ENCODE measurements around the gene MSI2.

The MSI2 gene

GRCh38 chr17:57582881-57583756, 326.8 kb downstream of the MSI2 start:
- DNase-seq (ENCODE audit: extremely low read depth in 1 of 2, low read depth in 1 of 2): no peak

- no peak for DNase-seq (ENCODE audit: extremely low read depth in 1 of 2, low read depth in 1 of 2)
Observed at GRCh38 chr17:57584050-57584551, 327.8 kb downstream of the MSI2 start.

- no peak for DNase-seq (ENCODE audit: extremely low read depth in 1 of 2, low read depth in 1 of 2)
Observed at GRCh38 chr17:57585341-57586195, 329.2 kb downstream of the MSI2 start.

- DNase-seq (ENCODE audit: extremely low read depth in 1 of 2, low read depth in 1 of 2): no peak
Observed at GRCh38 chr17:57586196-57586740, 329.9 kb downstream of the MSI2 start.

GRCh38 chr17:57586742-57587141, 330.4 kb downstream of the MSI2 start:
- DNase-seq (ENCODE audit: extremely low read depth in 1 of 2, low read depth in 1 of 2): no peak

GRCh38 chr17:57587193-57587969, 331.1 kb downstream of the MSI2 start:
- no peak for DNase-seq (ENCODE audit: extremely low read depth in 1 of 2, low read depth in 1 of 2)

- no peak for DNase-seq (ENCODE audit: extremely low read depth in 1 of 2, low read depth in 1 of 2)
Observed at GRCh38 chr17:57588086-57588485, 331.8 kb downstream of the MSI2 start.

- DNase-seq (ENCODE audit: extremely low read depth in 1 of 2, low read depth in 1 of 2): no peak
Observed at GRCh38 chr17:57589151-57590034, 333.1 kb downstream of the MSI2 start.

- no peak for DNase-seq (ENCODE audit: extremely low read depth in 1 of 2, low read depth in 1 of 2)
Observed at GRCh38 chr17:57593739-57594462, 337.6 kb downstream of the MSI2 start.

GRCh38 chr17:57594767-57595166, 338.4 kb downstream of the MSI2 start:
- no peak for DNase-seq (ENCODE audit: extremely low read depth in 1 of 2, low read depth in 1 of 2)

- DNase-seq (ENCODE audit: extremely low read depth in 1 of 2, low read depth in 1 of 2): no peak
Observed at GRCh38 chr17:57595426-57595825, 339.1 kb downstream of the MSI2 start.

GRCh38 chr17:57595947-57596695, 339.8 kb downstream of the MSI2 start:
- no peak for DNase-seq (ENCODE audit: extremely low read depth in 1 of 2, low read depth in 1 of 2)

- no peak for DNase-seq (ENCODE audit: extremely low read depth in 1 of 2, low read depth in 1 of 2)
Observed at GRCh38 chr17:57597101-57597500, 340.8 kb downstream of the MSI2 start.

GRCh38 chr17:57597531-57598453, 341.5 kb downstream of the MSI2 start:
- no peak for DNase-seq (ENCODE audit: extremely low read depth in 1 of 2, low read depth in 1 of 2)

GRCh38 chr17:57599271-57600045, 343.1 kb downstream of the MSI2 start:
- DNase-seq (ENCODE audit: extremely low read depth in 1 of 2, low read depth in 1 of 2): no peak

- no peak for DNase-seq (ENCODE audit: extremely low read depth in 1 of 2, low read depth in 1 of 2)
Observed at GRCh38 chr17:57600074-57600473, 343.8 kb downstream of the MSI2 start.
